WTC11 (cell line): Measurements from ENCODE around the gene HOXB13. TPM values are rescaled to one million over a fixed set of nuclear protein-coding genes. Genes with fewer than 3 reads are reported as not detected.

Source experiments
- ATAC-seq: fragments of 200-7000 bp; cut with Tn5 transposase; 2 replicates; pipeline ENCODE4 v1.10.0; 2021; ENCODE audit warnings: mild to moderate bottlenecking, moderate library complexity
- CTCF ChIA-PET: fragments of 300-600 bp; sonication (Branson Sonifier 250); formaldehyde crosslinking; loops from one replicate; lab custom pipeline; 2021; ENCODE audit warnings: antibody characterized with exemption; lab: Charles Lee
- POLR2A ChIA-PET: fragments of 350-600 bp; sonication (Branson Sonifier 250); formaldehyde crosslinking; loops from one replicate; lab custom pipeline; 2021; ENCODE audit warnings: antibody characterized with exemption; lab: Charles Lee
- DNase-seq: peaks from one replicate; pipeline ENCODE4 v3.0.0; 2021; ENCODE audit warnings: low spot score
- H3K27ac Mint-ChIP-seq: 2 replicates; pipeline ENCODE4 v1.8.0; 2021; ENCODE audit warnings: mixed read lengths
- H3K27me3 Mint-ChIP-seq: 2 replicates; pipeline ENCODE4 v1.8.0; 2021; ENCODE audit warnings: low read depth, mild to moderate bottlenecking, moderate library complexity, mixed read lengths
- H3K36me3 Mint-ChIP-seq: 2 replicates; pipeline ENCODE4 v1.8.0; 2021; ENCODE audit warnings: mixed read lengths
- H3K4me1 Mint-ChIP-seq: 2 replicates; pipeline ENCODE4 v1.8.0; 2022; ENCODE audit warnings: mixed read lengths
- H3K4me3 Mint-ChIP-seq: 2 replicates; pipeline ENCODE4 v1.8.0; 2021; ENCODE audit warnings: mild to moderate bottlenecking, moderate library complexity, mixed read lengths
- H3K9me3 Mint-ChIP-seq: 2 replicates; pipeline ENCODE4 v1.8.0; 2021; ENCODE audit warnings: mixed read lengths
- ATF3 ChIP-seq: sonication (generic); formaldehyde crosslinking; conservative IDR thresholded peaks from 2 replicates; pipeline ENCODE4 v1.8.1; 2022; ENCODE audit warnings: mild to moderate bottlenecking, missing genetic modification reagents
- ELF4 ChIP-seq: sonication (generic); formaldehyde crosslinking; IDR thresholded peaks from 2 replicates; pipeline ENCODE4 v1.8.1; 2022; ENCODE audit warnings: low read depth, mild to moderate bottlenecking, moderate library complexity, missing genetic modification reagents
- FOXJ3 ChIP-seq: sonication (generic); formaldehyde crosslinking; IDR thresholded peaks from 2 replicates; pipeline ENCODE4 v1.9.0; 2021; ENCODE audit warnings: missing genetic modification reagents, mild to moderate bottlenecking, borderline replicate concordance
- FOXP1 ChIP-seq: sonication (generic); formaldehyde crosslinking; IDR thresholded peaks from 2 replicates; pipeline ENCODE4 v1.8.0; 2022; ENCODE audit warnings: missing genetic modification reagents, mild to moderate bottlenecking, moderate library complexity, borderline replicate concordance
- PRRX2 ChIP-seq: fragments of 250-450 bp; sonication (Bioruptor Pico); IDR thresholded peaks from 2 replicates; pipeline ENCODE4 v1.8.0; 2021; ENCODE audit warnings: mild to moderate bottlenecking
- SOX15 ChIP-seq: fragments of 250-450 bp; sonication (Bioruptor Pico); IDR thresholded peaks from 2 replicates; pipeline ENCODE4 v1.9.0; 2021; ENCODE audit warnings: mild to moderate bottlenecking
- ZMAT4 ChIP-seq: fragments of 250-450 bp; sonication (Bioruptor Pico); IDR thresholded peaks from 2 replicates; pipeline ENCODE4 v1.9.0; 2021; ENCODE audit warnings: mild to moderate bottlenecking
- ZNF263 ChIP-seq: sonication (generic); formaldehyde crosslinking; IDR thresholded peaks from 2 replicates; pipeline ENCODE4 v1.8.1; 2022; ENCODE audit warnings: low read depth, mild to moderate bottlenecking, moderate library complexity, missing genetic modification reagents
- ZNF532 ChIP-seq: fragments of 250-450 bp; sonication (Bioruptor Pico); IDR thresholded peaks from 2 replicates; pipeline ENCODE4 v1.9.0; 2021; ENCODE audit warnings: mild to moderate bottlenecking, borderline replicate concordance
- total RNA-seq: library from RNA; stranded (reverse); gene quantifications from 3 replicates; pipeline ENCODE4 v1.2.3, GENCODE V29; 2021

HOXB13 gene
- total RNA-seq, 1 experiment from 2014 or later: 2.8 TPM

GRCh38 chr17:48770954-48771353 is 42.4 kb upstream of the HOXB13 start (continued):
- no peak for TF ChIP-seq ZNF532 (CRISPR knock-in tag)

- POLR2A ChIA-PET: no interaction called here
- TF ChIP-seq PRRX2 (no peak), FOXJ3 (CRISPR knock-in tag) (no peak), ZNF532 (CRISPR knock-in tag) (no peak), SOX15 (no peak)
- Mint-ChIP-seq H3K9me3 (no peaks in the 10 kb centered on the region), H3K27me3 (peaks cover 39% of the 10 kb centered on the region), H3K27ac (no peak overlapping the region), H3K36me3 (no peaks in the 10 kb centered on the region), H3K4me3 (no peak overlapping the region), H3K4me1 (no peaks in the 10 kb centered on the region)
- CTCF ChIA-PET: interaction anchor here (1.2 to 4.6 kb wide), 7 partner anchors 22 to 133 kb away, joined by 4 to 25 read pairs (median 12); no protein-coding TSS in a partner anchor
- ATAC-seq (no peak), DNase-seq (no peak)
Observed at GRCh38 chr17:48769009-48769675, 40.6 kb upstream of the HOXB13 start.

- TF ChIP-seq ZNF263 (no peak), ELF4 (CRISPR knock-in tag) (no peak), ZMAT4 (CRISPR knock-in tag) (no peak), ATF3 (CRISPR knock-in tag) (no peak), FOXP1 (CRISPR knock-in tag) (no peak)
- H3K9me3 Mint-ChIP-seq: no peaks in the 10 kb centered on the region
- no peaks in the 10 kb centered on the region for H3K4me1 Mint-ChIP-seq
- ChIA-PET CTCF (interaction anchor here (0.7 to 4.6 kb wide), 16 partner anchors 15 to 125 kb away, joined by 3 to 25 read pairs (median 6); partner anchors contain the start of gene ATP5MC1), POLR2A (interaction anchor here (0.5 kb wide), 2 partner anchors 36 to 246 kb away, joined by 3 to 4 read pairs; no protein-coding TSS in a partner anchor)
- no peak for DNase-seq
- H3K4me3 Mint-ChIP-seq: no peak overlapping the region
- peak; percentile 72 for ATAC-seq
- H3K27ac Mint-ChIP-seq: no peak overlapping the region
- peaks cover 57% of the 10 kb centered on the region for H3K27me3 Mint-ChIP-seq
- H3K36me3 Mint-ChIP-seq: no peaks in the 10 kb centered on the region
Observed at GRCh38 chr17:48767263-48767774, 38.8 kb upstream of the HOXB13 start.
